ENCODE data around the gene EFTUD2. TPM values are rescaled to one million over a fixed set of nuclear protein-coding genes. Genes with fewer than 3 reads are reported as not detected.

Gene EFTUD2
- total RNA-seq, 2 donors from 2014 or later: 72.6 to 77.5 TPM

- intact Hi-C loops (cut with DNase I, micrococcal nuclease): no loop called here
- ATAC-seq: no peak
- peak in 1 of 2 donors; percentile 72 for DNase-seq
Observed at GRCh38 chr17:44804302-44805089, 94.7 kb downstream of the EFTUD2 start.

- intact Hi-C loops (cut with DNase I, micrococcal nuclease): no loop called here
- no peak for ATAC-seq
- DNase-seq: no peak
Observed at GRCh38 chr17:44801880-44802279, 97.4 kb downstream of the EFTUD2 start.

Small RNA genes lying within 50 kb of the gene (microRNA-seq; reads per million reads assigned to microRNA genes)
- gene MIR6783: 0 to 0.53 reads per million in 2 donors

Other genes with a start within 250 kb of the EFTUD2 start
- not detected for gene MEIOC, start 243.0 kb downstream of the EFTUD2 start, total RNA-seq
- gene CCDC43, start 209.7 kb downstream of the EFTUD2 start, total RNA-seq: 10 to 100 TPM; 17.8 to 19.1 TPM
- 1 to 10 TPM; 2.5 to 5.2 TPM for gene DBF4B, start 190.8 kb downstream of the EFTUD2 start, total RNA-seq
- gene ADAM11, start 140.5 kb downstream of the EFTUD2 start, total RNA-seq: under 1 TPM in 1 of 2 donors, not detected in 1; 0.42 TPM
- 10 to 100 TPM in 1 of 2 donors, under 1 TPM in 1; 0.95 to 18.6 TPM for gene GJC1, start 69.2 kb downstream of the EFTUD2 start, total RNA-seq
- 1 to 10 TPM in 1 of 2 donors, not detected in 1; 1.3 TPM for gene HIGD1B, start 51.6 kb downstream of the EFTUD2 start, total RNA-seq
- under 1 TPM; 0.11 to 0.37 TPM for gene GFAP, start 16.1 kb upstream of the EFTUD2 start, total RNA-seq
- 1 to 10 TPM; 3.0 to 8.8 TPM for gene KIF18B, start 48.3 kb upstream of the EFTUD2 start, total RNA-seq
- gene C1QL1, start 68.9 kb upstream of the EFTUD2 start, total RNA-seq: 1 to 10 TPM in 1 of 2 donors, under 1 TPM in 1; 0.58 to 3.1 TPM
- 10 to 100 TPM; 25.7 to 28.1 TPM for gene DCAKD, start 152.2 kb upstream of the EFTUD2 start, total RNA-seq
- gene NMT1, start 161.9 kb upstream of the EFTUD2 start, total RNA-seq: 10 to 100 TPM; 48.2 to 69.5 TPM
- gene PLCD3, start 233.1 kb upstream of the EFTUD2 start, total RNA-seq: 100 to 1,000 TPM; 335 to 566 TPM
- gene ACBD4, start 236.2 kb upstream of the EFTUD2 start, total RNA-seq: 10 to 100 TPM; 22.3 to 22.6 TPM
- gene HEXIM1, start 249.0 kb upstream of the EFTUD2 start, total RNA-seq: 10 to 100 TPM; 36.1 to 46.7 TPM